Ishikawa (cell line): Measurements from ENCODE around the gene OR14C36.

Source experiments
- CEBPB ChIP-seq: IDR thresholded peaks from 2 replicates; pipeline ENCODE4 v1.6.1; 2012
- CREB1 ChIP-seq: IDR thresholded peaks from 2 replicates; pipeline ENCODE4 v1.6.1; 2012; ENCODE audit warnings: low read depth
- EGR1 ChIP-seq: IDR thresholded peaks from 2 replicates; pipeline ENCODE4 v1.6.1; 2012
- EP300 ChIP-seq: IDR thresholded peaks from 2 replicates; pipeline ENCODE4 v1.6.1; 2012; ENCODE audit warnings: borderline replicate concordance
- FOXM1 ChIP-seq: IDR thresholded peaks from 2 replicates; pipeline ENCODE4 v1.6.1; 2012; ENCODE audit warnings: low read depth, borderline replicate concordance
- NFIC ChIP-seq: IDR thresholded peaks from 2 replicates; pipeline ENCODE4 v1.6.1; 2012
- RAD21 ChIP-seq: IDR thresholded peaks from 2 replicates; pipeline ENCODE4 v1.6.1; 2012; ENCODE audit warnings: low read depth
- TAF1 ChIP-seq: IDR thresholded peaks from 2 replicates; pipeline ENCODE4 v1.6.1; 2012; ENCODE audit warnings: low read depth, mild to moderate bottlenecking
- TCF12 ChIP-seq: IDR thresholded peaks from 2 replicates; pipeline ENCODE4 v1.6.1; 2012; ENCODE audit warnings: low read depth
- TEAD4 ChIP-seq: IDR thresholded peaks from 2 replicates; pipeline ENCODE4 v1.6.1; 2012
- USF1 ChIP-seq: IDR thresholded peaks from 2 replicates; pipeline ENCODE4 v1.6.1; 2012
- YY1 ChIP-seq: IDR thresholded peaks from 2 replicates; pipeline ENCODE4 v1.6.1; 2012; ENCODE audit warnings: low read depth
- ZBTB7A ChIP-seq: IDR thresholded peaks from 2 replicates; pipeline ENCODE4 v1.6.1; 2012; ENCODE audit warnings: low read depth
- TF ChIP-seq, protein P1 (sequence below): IDR thresholded peaks from 2 replicates; pipeline ENCODE4 v1.6.1; 2012
- TF ChIP-seq, protein P2 (sequence below): IDR thresholded peaks from 2 replicates; pipeline ENCODE4 v1.6.1; 2012; ENCODE audit warnings: low read depth, mild to moderate bottlenecking

Gene OR14C36

GRCh38 chr1:248359415-248359814 is 10.8 kb downstream of the OR14C36 start:
- TF ChIP-seq FOXM1 (no peak), YY1 (no peak), RAD21 (no peak), USF1 (no peak), TAF1 (no peak), ZBTB7A (no peak), EGR1 (no peak), EP300 (no peak), TCF12 (no peak), NFIC (no peak), TEAD4 (no peak), CREB1 (no peak), CEBPB (no peak)
- TF ChIP-seq, protein P1, sequence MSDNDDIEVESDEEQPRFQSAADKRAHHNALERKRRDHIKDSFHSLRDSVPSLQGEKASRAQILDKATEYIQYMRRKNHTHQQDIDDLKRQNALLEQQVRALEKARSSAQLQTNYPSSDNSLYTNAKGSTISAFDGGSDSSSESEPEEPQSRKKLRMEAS, result no peak
- TF ChIP-seq, protein P2, sequence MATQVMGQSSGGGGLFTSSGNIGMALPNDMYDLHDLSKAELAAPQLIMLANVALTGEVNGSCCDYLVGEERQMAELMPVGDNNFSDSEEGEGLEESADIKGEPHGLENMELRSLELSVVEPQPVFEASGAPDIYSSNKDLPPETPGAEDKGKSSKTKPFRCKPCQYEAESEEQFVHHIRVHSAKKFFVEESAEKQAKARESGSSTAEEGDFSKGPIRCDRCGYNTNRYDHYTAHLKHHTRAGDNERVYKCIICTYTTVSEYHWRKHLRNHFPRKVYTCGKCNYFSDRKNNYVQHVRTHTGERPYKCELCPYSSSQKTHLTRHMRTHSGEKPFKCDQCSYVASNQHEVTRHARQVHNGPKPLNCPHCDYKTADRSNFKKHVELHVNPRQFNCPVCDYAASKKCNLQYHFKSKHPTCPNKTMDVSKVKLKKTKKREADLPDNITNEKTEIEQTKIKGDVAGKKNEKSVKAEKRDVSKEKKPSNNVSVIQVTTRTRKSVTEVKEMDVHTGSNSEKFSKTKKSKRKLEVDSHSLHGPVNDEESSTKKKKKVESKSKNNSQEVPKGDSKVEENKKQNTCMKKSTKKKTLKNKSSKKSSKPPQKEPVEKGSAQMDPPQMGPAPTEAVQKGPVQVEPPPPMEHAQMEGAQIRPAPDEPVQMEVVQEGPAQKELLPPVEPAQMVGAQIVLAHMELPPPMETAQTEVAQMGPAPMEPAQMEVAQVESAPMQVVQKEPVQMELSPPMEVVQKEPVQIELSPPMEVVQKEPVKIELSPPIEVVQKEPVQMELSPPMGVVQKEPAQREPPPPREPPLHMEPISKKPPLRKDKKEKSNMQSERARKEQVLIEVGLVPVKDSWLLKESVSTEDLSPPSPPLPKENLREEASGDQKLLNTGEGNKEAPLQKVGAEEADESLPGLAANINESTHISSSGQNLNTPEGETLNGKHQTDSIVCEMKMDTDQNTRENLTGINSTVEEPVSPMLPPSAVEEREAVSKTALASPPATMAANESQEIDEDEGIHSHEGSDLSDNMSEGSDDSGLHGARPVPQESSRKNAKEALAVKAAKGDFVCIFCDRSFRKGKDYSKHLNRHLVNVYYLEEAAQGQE, result no peak

- TF ChIP-seq YY1 (no peak), TEAD4 (no peak), NFIC (no peak), USF1 (no peak), CEBPB (no peak), CREB1 (no peak), TCF12 (no peak), TAF1 (no peak), RAD21 (no peak), EGR1 (no peak), EP300 (no peak), FOXM1 (no peak)
- TF ChIP-seq, protein P2, result no peak
- TF ChIP-seq, protein P1, result no peak
Measured at GRCh38 chr1:248361121-248361715, 12.6 kb downstream of the OR14C36 start, which contains the start of gene OR2T4. Gene OR2T4 (plus strand): TSS chr1:248361665. CDS start chr1:248361665, 0 bp downstream.

- TF ChIP-seq ZBTB7A (no peak), YY1 (no peak), RAD21 (no peak), TCF12 (no peak), EGR1 (no peak), TAF1 (no peak), TEAD4 (no peak)
- TF ChIP-seq, protein P2, result no peak
Measured at GRCh38 chr1:248366609-248367008, 18.0 kb downstream of the OR14C36 start.

GRCh38 chr1:248372394-248372793 is 23.8 kb downstream of the OR14C36 start:
- TF ChIP-seq TCF12 (no peak), EP300 (no peak), TEAD4 (no peak), CEBPB (no peak), TAF1 (no peak)

DNA sequence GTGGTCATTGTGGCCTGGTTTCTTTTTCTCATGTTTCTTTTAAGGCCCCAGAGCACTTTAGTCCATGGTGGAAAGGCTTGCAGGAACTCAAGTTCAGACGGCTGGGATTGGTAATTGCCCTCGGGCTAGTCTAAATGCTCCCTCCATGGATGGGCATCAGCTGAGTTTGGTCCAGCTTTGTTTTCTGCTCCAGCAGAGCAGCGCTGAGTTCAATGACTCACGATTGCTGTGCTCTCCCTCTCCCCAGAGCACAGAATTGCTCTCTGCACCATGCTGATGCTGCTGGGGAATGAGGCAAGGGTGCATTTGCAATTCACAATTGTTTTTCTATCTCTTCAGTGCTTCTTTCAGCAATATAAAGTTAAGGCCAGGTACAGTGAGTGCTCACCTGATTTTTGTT is 25.2 kb downstream of the OR14C36 start:
- no peak for TF ChIP-seq RAD21
- TF ChIP-seq, protein P2, result no peak
- no peak for TF ChIP-seq EGR1
- no peak for TF ChIP-seq FOXM1
- no peak for TF ChIP-seq CEBPB
- no peak for TF ChIP-seq EP300
